HepG2 (cell line): ENCODE measurements around the gene PLXDC2. TPM values are rescaled to one million over a fixed set of nuclear protein-coding genes. Genes with fewer than 3 reads are reported as not detected.

Experiments
- EZH2 ChIP-seq: conservative IDR thresholded peaks from 2 replicates; pipeline ENCODE4 v1.6.1; 2012; ENCODE audit warnings: mild to moderate bottlenecking, low read depth, low read length, moderate library complexity
- GFI1 ChIP-seq: sonication (generic); formaldehyde crosslinking; IDR thresholded peaks from 2 replicates; pipeline ENCODE4 v1.5.0; 2020; ENCODE audit warnings: missing genetic modification reagents, mild to moderate bottlenecking, borderline replicate concordance
- KIAA2018 ChIP-seq: sonication (generic); formaldehyde crosslinking; IDR thresholded peaks from 2 replicates; pipeline ENCODE4 v1.5.0; 2020; ENCODE audit warnings: mild to moderate bottlenecking, missing genetic modification reagents, borderline replicate concordance
- MTA1 ChIP-seq: sonication (generic); formaldehyde crosslinking; IDR thresholded peaks from 2 replicates; pipeline ENCODE4 v1.4.0; 2020; ENCODE audit warnings: missing genetic modification reagents, mild to moderate bottlenecking, borderline replicate concordance
- RXRA ChIP-seq: sonication (generic); formaldehyde crosslinking; IDR thresholded peaks from 2 replicates; pipeline ENCODE4 v1.5.1; 2020; ENCODE audit warnings: missing genetic modification reagents
- STAT5B ChIP-seq: sonication (generic); formaldehyde crosslinking; IDR thresholded peaks from 2 replicates; pipeline ENCODE4 v1.4.0; 2020; ENCODE audit warnings: missing genetic modification reagents
- UBTF ChIP-seq: sonication (generic); formaldehyde crosslinking; IDR thresholded peaks from 2 replicates; pipeline ENCODE4 v1.4.0; 2020; ENCODE audit warnings: mild to moderate bottlenecking, missing genetic modification reagents
- ZBTB44 ChIP-seq: sonication (generic); formaldehyde crosslinking; IDR thresholded peaks from 2 replicates; pipeline ENCODE4 v1.4.0; 2020; ENCODE audit warnings: missing genetic modification reagents
- ZNF335 ChIP-seq: sonication (generic); formaldehyde crosslinking; IDR thresholded peaks from 2 replicates; pipeline ENCODE4 v1.4.0; 2020; ENCODE audit warnings: missing genetic modification reagents
- ZNF687 ChIP-seq: sonication (generic); formaldehyde crosslinking; IDR thresholded peaks from 2 replicates; pipeline ENCODE4 v1.5.1; 2020; ENCODE audit warnings: mild to moderate bottlenecking, missing genetic modification reagents, moderate library complexity
- polyA plus RNA-seq, 8 experiments: library from polyadenylated mRNA; depleted of rRNA in 3 of 8; stranded (reverse) in 7 of 8; unstranded in 1 of 8; fragments of >200 nt; fragmentation: Illumina TruSeq in 4 of 8; extraction: Trizol in 4 of 8; gene quantifications; 2 replicates each; pipeline versions ENCODE4 v1.2.1 to v1.2.3, GENCODE V29; 2011 to 2016; ENCODE audit warnings: low read depth in 4 of 8, missing spikeins in 1 of 8, mixed read lengths in 1 of 8; ENCODE audit not compliant: insufficient read depth in 1 of 8
- total RNA-seq, 5 experiments: library from RNA; depleted of rRNA; stranded (reverse); fragments of >200 nt; fragmentation: Illumina TruSeq; extraction: Trizol; gene quantifications; 2 replicates each; pipeline ENCODE4 v1.2.3, GENCODE V29; 2016; ENCODE audit warnings: low read depth in 1 of 5

PLXDC2 gene
- total and polyA plus RNA-seq, 2 of the 13 experiments (the other 11 are each of a cell fraction or from before 2014, with no cell fraction given) = 2.1 to 2.4 TPM

- TF ChIP-seq MTA1 (CRISPR knock-in tag) (0 out of 2 replicates have a peak, but pooled peaks have one; percentile 40), ZBTB44 (CRISPR knock-in tag) (no peak), UBTF (CRISPR knock-in tag) (0 out of 2 replicates have a peak, but pooled peaks have one; percentile 20), ZNF687 (CRISPR knock-in tag) (peak; percentile 25; the same call in 1 of the 2 replicates), ZNF335 (CRISPR knock-in tag) (no peak), STAT5B (CRISPR knock-in tag) (no peak), RXRA (CRISPR knock-in tag) (0 out of 2 replicates have a peak, but pooled peaks have one; percentile 9), KIAA2018 (no peak), EZH2 (peak; percentile 69), GFI1 (CRISPR knock-in tag) (no peak)
Observed at GRCh38 chr10:19816411-19817230, at the start of gene PLXDC2 (continued).
